Measurements from ENCODE around the gene TBCK. TPM values are rescaled to one million over a fixed set of nuclear protein-coding genes. Genes with fewer than 3 reads are reported as not detected.
A peak's percentile ranks its signal among the peaks of the same experiment; 100 is the strongest.

Gene TBCK
- total and polyA plus RNA-seq, 7 experiments from 2014 or later: 29.5 to 70.7 (median 54.8) TPM

DNA sequence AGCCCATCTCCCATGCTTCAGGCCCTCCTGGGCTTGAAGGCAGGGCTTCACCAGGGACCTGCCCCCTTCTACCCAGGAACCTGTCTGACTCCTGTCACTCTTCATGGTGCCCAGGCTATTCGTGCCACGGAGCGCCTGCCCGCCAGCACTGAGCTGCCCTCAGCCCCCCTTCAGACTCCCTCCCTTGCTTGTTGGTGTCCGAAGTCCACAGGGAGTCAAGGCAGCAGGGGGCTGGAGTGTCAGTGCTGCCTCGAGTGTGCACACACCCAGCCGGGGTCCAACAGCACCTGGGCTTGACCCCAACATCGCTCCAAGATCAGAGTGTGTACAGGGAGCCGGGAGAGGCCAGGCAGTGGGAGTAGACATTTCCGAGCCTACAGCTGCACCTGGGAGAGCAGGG, 59.8 kb downstream of the TBCK start:
- Mint-ChIP-seq H3K27me3 (no peaks in the 10 kb centered on the region), H3K36me3 (peaks cover 0 to 20% (median 6%) of the 10 kb centered on the region in 5 donors), H3K9me3 (no peaks in the 10 kb centered on the region), H3K4me1 (peaks cover 0 to 2% (median 0%) of the 10 kb centered on the region in 7 donors), H3K4me3 (no peak overlapping the region), H3K27ac (no peak overlapping the region)
- ChIA-PET CTCF (no interaction called here), POLR2A (no interaction called here)
- intact Hi-C loops (cut with micrococcal nuclease): no loop called here
- H3K4me3 ChIP-seq (ENCODE audit: low read length): no peak overlapping the region
- no peaks in the 10 kb centered on the region for H3K4me1 ChIP-seq (ENCODE audit: control insufficient read depth in 2 of 2, insufficient read depth in 2 of 2, low read length in 2 of 2)
- H3K36me3 ChIP-seq (ENCODE audit: control insufficient read depth in 2 of 3, insufficient read depth in 3 of 3, low read length in 3 of 3): peaks cover 0 to 18% (median 0%) of the 10 kb centered on the region in 3 experiments
- ATAC-seq (no peak), DNase-seq (no peak)
- H3K27me3 ChIP-seq (ENCODE audit: control insufficient read depth in 2 of 2, insufficient read depth in 2 of 2, low read length in 2 of 2): no peaks in the 10 kb centered on the region
- no peak overlapping the region for H3K27ac ChIP-seq (ENCODE audit: low read depth, low read length)
- no peaks in the 10 kb centered on the region for H3K9me3 ChIP-seq (ENCODE audit: control insufficient read depth in 2 of 3, low read length in 3 of 3)

DNA sequence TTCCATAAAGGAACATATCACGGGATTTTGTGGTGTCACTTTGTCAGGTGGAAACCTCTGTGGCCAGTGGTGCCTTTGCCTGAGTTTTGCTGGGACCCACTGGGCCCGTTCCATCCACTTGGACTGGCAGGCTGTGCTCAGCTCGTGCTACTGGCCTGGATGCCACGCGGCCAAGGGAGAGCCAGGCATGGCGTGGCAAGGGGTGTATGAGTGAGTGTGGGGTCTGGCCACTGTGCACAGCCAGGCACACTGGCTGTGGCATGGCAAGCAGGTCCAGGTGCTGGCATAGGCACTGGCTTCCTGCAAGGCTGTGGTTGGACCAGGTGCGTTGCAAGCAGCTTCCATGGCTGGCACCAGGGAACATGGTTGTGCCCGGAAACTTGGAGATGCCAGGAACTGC, 60.8 kb downstream of the TBCK start:
- intact Hi-C loops (cut with micrococcal nuclease): no loop called here
- no peaks in the 10 kb centered on the region for H3K9me3 Mint-ChIP-seq
- H3K4me1 ChIP-seq (ENCODE audit: control insufficient read depth in 2 of 2, insufficient read depth in 2 of 2, low read length in 2 of 2): no peaks in the 10 kb centered on the region
- no peaks in the 10 kb centered on the region for H3K9me3 ChIP-seq (ENCODE audit: control insufficient read depth in 2 of 3, low read length in 3 of 3)
- no peak overlapping the region for H3K27ac ChIP-seq (ENCODE audit: low read depth, low read length)
- no peaks in the 10 kb centered on the region for H3K27me3 Mint-ChIP-seq
- H3K27me3 ChIP-seq (ENCODE audit: control insufficient read depth in 2 of 2, insufficient read depth in 2 of 2, low read length in 2 of 2): no peaks in the 10 kb centered on the region
- peaks cover 0 to 18% (median 0%) of the 10 kb centered on the region in 3 experiments for H3K36me3 ChIP-seq (ENCODE audit: control insufficient read depth in 2 of 3, insufficient read depth in 3 of 3, low read length in 3 of 3)
- peaks cover 0 to 2% (median 0%) of the 10 kb centered on the region in 7 donors for H3K4me1 Mint-ChIP-seq
- no peak for ATAC-seq
- ChIA-PET POLR2A (no interaction called here), CTCF (no interaction called here)
- H3K36me3 Mint-ChIP-seq: peaks cover 2 to 25% (median 10%) of the 10 kb centered on the region in 5 donors
- H3K4me3 Mint-ChIP-seq: no peak overlapping the region
- DNase-seq: no peak
- no peak overlapping the region for H3K27ac Mint-ChIP-seq
- H3K4me3 ChIP-seq (ENCODE audit: low read length): no peak overlapping the region

DNA sequence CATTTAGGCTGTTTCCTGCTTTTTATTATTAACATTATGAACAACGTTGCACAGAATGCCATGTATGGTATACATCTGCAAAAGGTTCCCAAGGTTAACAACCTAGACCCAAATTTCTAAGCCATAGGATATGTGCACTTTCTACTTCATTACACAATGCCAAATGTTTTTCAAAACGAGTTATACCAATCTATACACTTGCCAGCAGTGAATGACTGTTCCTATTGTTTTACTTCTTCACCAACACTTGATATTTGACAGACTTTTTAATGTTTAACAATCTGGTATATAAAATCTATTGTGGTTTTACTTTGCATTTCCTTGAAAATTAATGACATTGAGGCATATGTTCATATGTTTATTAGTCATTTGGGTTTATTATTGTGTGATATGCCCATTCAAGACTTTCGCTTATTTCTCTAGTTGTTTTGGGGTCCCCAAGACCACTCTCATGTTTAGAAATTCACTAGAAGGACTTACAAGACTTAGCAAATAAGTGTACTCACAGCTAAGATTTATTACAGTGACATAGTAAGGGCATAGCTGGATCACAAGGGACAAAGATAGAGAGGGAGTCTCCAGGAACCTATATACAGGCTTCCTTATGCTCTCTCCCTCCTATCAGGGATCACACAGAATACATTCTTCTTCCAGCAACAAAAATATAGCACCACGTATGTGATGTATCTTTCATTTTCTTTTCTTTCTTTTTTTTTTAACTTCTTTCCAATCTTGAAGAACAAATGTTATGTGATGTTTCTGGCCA, 62.5 kb downstream of the TBCK start:
- Mint-ChIP-seq H3K4me3 (no peak overlapping the region), H3K27me3 (no peaks in the 10 kb centered on the region), H3K4me1 (peaks cover 0 to 2% (median 0%) of the 10 kb centered on the region in 7 donors), H3K9me3 (no peaks in the 10 kb centered on the region), H3K36me3 (peaks cover 2 to 33% (median 18%) of the 10 kb centered on the region in 5 donors), H3K27ac (peak overlapping the region in 1 of 9 donors; percentile 74)
- POLR2A ChIA-PET: no interaction called here
- Histone ChIP-seq H3K9me3 (ENCODE audit: control insufficient read depth in 2 of 3, low read length in 3 of 3) (no peaks in the 10 kb centered on the region), H3K27ac (ENCODE audit: low read depth, low read length) (no peak overlapping the region), H3K4me3 (ENCODE audit: low read length) (no peak overlapping the region), H3K36me3 (ENCODE audit: control insufficient read depth in 2 of 3, insufficient read depth in 3 of 3, low read length in 3 of 3) (peaks cover 0 to 26% (median 0%) of the 10 kb centered on the region in 3 experiments), H3K27me3 (ENCODE audit: control insufficient read depth in 2 of 2, insufficient read depth in 2 of 2, low read length in 2 of 2) (no peaks in the 10 kb centered on the region), H3K4me1 (ENCODE audit: control insufficient read depth in 2 of 2, insufficient read depth in 2 of 2, low read length in 2 of 2) (no peaks in the 10 kb centered on the region)
- intact Hi-C loops (cut with micrococcal nuclease): no loop called here
- CTCF ChIA-PET: no interaction called here
- DNase-seq (no peak), ATAC-seq (no peak)

DNA sequence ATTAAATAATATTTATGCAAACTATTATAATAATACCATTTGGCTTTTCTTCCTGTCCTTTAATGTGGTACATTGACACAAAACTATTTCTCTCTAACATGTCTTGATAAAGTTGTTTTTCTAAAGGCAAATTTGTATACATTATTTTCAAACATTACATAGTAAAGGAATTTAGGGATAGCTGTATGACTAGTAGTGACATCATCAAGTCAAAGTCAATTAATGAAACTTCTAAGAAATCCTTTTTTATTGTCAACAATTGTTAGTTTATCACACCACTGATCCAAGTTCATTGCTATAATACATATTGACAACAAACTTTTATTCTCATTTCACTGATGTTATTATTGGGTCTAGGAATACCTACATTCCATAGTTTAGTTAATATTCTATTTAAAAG, 68.4 kb downstream of the TBCK start:
- Mint-ChIP-seq H3K27ac (no peak overlapping the region), H3K4me3 (no peak overlapping the region), H3K9me3 (no peaks in the 10 kb centered on the region), H3K27me3 (no peaks in the 10 kb centered on the region), H3K36me3 (peaks cover 3 to 50% (median 31%) of the 10 kb centered on the region in 5 donors), H3K4me1 (peaks cover 0 to 2% (median 0%) of the 10 kb centered on the region in 7 donors)
- Histone ChIP-seq H3K4me3 (ENCODE audit: low read length) (no peak overlapping the region), H3K9me3 (ENCODE audit: control insufficient read depth in 2 of 3, low read length in 3 of 3) (no peaks in the 10 kb centered on the region), H3K36me3 (ENCODE audit: control insufficient read depth in 2 of 3, insufficient read depth in 3 of 3, low read length in 3 of 3) (peaks cover 0 to 35% (median 0%) of the 10 kb centered on the region in 3 experiments), H3K27ac (ENCODE audit: low read depth, low read length) (no peak overlapping the region), H3K27me3 (ENCODE audit: control insufficient read depth in 2 of 2, insufficient read depth in 2 of 2, low read length in 2 of 2) (no peaks in the 10 kb centered on the region), H3K4me1 (ENCODE audit: control insufficient read depth in 2 of 2, insufficient read depth in 2 of 2, low read length in 2 of 2) (no peaks in the 10 kb centered on the region)
- ChIA-PET POLR2A (no interaction called here), CTCF (no interaction called here)
- intact Hi-C loops (cut with micrococcal nuclease): no loop called here
- ATAC-seq: no peak
- DNase-seq: no peak

DNA sequence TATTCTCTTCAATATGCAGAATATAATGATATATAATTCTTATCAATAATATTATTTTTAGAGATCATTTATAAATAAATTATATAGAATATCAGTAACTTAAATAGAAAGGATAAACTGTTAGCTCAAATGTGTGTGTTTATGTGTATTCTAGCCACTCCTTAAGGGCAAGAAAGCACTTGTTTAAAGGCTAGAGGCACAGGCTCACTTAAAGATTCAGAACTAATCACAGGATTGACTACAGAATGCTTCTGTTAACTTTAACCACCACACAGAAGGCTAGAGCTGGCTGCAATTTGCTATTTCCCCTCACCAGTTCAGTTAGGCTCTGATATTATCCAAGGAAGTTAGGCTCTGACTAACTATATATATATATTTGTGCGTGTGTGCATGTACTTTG, 69.6 kb downstream of the TBCK start:
- Mint-ChIP-seq H3K36me3 (peaks cover 3 to 51% (median 36%) of the 10 kb centered on the region in 5 donors), H3K27ac (no peak overlapping the region), H3K4me1 (no peaks in the 10 kb centered on the region), H3K9me3 (no peaks in the 10 kb centered on the region), H3K4me3 (no peak overlapping the region), H3K27me3 (no peaks in the 10 kb centered on the region)
- intact Hi-C loops (cut with micrococcal nuclease): no loop called here
- Histone ChIP-seq H3K27ac (ENCODE audit: low read depth, low read length) (no peak overlapping the region), H3K9me3 (ENCODE audit: control insufficient read depth in 2 of 3, low read length in 3 of 3) (no peaks in the 10 kb centered on the region), H3K36me3 (ENCODE audit: control insufficient read depth in 2 of 3, insufficient read depth in 3 of 3, low read length in 3 of 3) (peaks cover 0 to 35% (median 0%) of the 10 kb centered on the region in 3 experiments), H3K27me3 (ENCODE audit: control insufficient read depth in 2 of 2, insufficient read depth in 2 of 2, low read length in 2 of 2) (no peaks in the 10 kb centered on the region), H3K4me1 (ENCODE audit: control insufficient read depth in 2 of 2, insufficient read depth in 2 of 2, low read length in 2 of 2) (no peaks in the 10 kb centered on the region), H3K4me3 (ENCODE audit: low read length) (no peak overlapping the region)
- ATAC-seq: no peak
- DNase-seq: no peak
- ChIA-PET POLR2A (no interaction called here), CTCF (interaction anchor here (0.7 kb wide), 1 partner anchor 518 kb away, joined by 3 read pairs; no protein-coding TSS in a partner anchor)

DNA sequence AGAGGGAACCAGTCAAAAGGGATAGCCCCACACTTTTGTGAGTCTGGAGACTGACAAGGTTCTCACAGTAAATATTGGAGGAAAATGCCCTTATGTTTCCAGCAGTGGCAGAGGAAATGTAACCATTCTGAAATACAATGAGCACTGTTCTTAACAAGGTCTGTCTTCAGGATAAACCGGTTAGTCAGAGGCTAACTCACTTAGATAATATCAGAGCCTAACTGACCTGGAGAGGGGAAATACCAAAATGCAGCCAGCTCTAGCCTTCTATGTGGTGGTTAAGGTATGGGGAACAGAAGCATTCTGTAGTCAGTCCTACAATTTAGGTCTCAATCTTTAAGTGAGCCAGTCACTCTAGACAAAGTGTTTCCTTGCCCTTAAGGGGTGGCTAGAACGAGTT, 70.8 kb downstream of the TBCK start:
- no peaks in the 10 kb centered on the region for H3K4me1 ChIP-seq (ENCODE audit: control insufficient read depth in 2 of 2, insufficient read depth in 2 of 2, low read length in 2 of 2)
- no peak overlapping the region for H3K4me3 ChIP-seq (ENCODE audit: low read length)
- DNase-seq: no peak
- Mint-ChIP-seq H3K4me3 (no peak overlapping the region), H3K27me3 (no peaks in the 10 kb centered on the region), H3K4me1 (no peaks in the 10 kb centered on the region), H3K27ac (no peak overlapping the region), H3K9me3 (no peaks in the 10 kb centered on the region), H3K36me3 (peaks cover 3 to 46% (median 36%) of the 10 kb centered on the region in 5 donors)
- no peaks in the 10 kb centered on the region for H3K9me3 ChIP-seq (ENCODE audit: control insufficient read depth in 2 of 3, low read length in 3 of 3)
- no peaks in the 10 kb centered on the region for H3K27me3 ChIP-seq (ENCODE audit: control insufficient read depth in 2 of 2, insufficient read depth in 2 of 2, low read length in 2 of 2)
- peaks cover 0 to 35% (median 0%) of the 10 kb centered on the region in 3 experiments for H3K36me3 ChIP-seq (ENCODE audit: control insufficient read depth in 2 of 3, insufficient read depth in 3 of 3, low read length in 3 of 3)
- H3K27ac ChIP-seq (ENCODE audit: low read depth, low read length): no peak overlapping the region
- intact Hi-C loops (cut with micrococcal nuclease): no loop called here
- CTCF ChIA-PET: no interaction called here
- POLR2A ChIA-PET: interaction anchor here (0.5 kb wide), 1 partner anchor 70 kb away, joined by 3 read pairs; no protein-coding TSS in a partner anchor
- ATAC-seq: no peak

DNA sequence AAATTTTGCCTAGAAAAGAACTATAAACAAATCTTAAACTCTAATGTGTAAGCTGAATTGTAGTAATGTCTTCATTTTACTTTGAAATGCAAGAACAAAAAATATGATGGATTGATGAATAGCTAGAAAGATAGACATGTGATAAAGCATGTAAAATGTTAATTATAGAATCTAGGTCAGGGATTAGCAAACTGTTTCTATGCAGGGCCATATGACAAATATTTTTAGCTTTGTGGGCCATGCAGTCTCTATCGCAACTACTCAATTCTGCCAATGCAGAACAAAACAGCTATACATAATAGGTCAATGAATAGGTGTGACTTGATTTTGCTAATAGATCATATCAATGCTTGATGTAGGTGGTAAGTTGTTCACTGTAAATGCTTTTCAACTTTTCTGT, 75.3 kb downstream of the TBCK start:
- H3K4me3 ChIP-seq (ENCODE audit: low read length): no peak overlapping the region
- Mint-ChIP-seq H3K36me3 (peaks cover 0 to 33% (median 23%) of the 10 kb centered on the region in 5 donors), H3K9me3 (no peaks in the 10 kb centered on the region), H3K27me3 (no peaks in the 10 kb centered on the region), H3K4me1 (no peaks in the 10 kb centered on the region), H3K4me3 (no peak overlapping the region), H3K27ac (no peak overlapping the region)
- CTCF ChIA-PET: no interaction called here
- no peak overlapping the region for H3K27ac ChIP-seq (ENCODE audit: low read depth, low read length)
- no peaks in the 10 kb centered on the region for H3K4me1 ChIP-seq (ENCODE audit: control insufficient read depth in 2 of 2, insufficient read depth in 2 of 2, low read length in 2 of 2)
- H3K27me3 ChIP-seq (ENCODE audit: control insufficient read depth in 2 of 2, insufficient read depth in 2 of 2, low read length in 2 of 2): no peaks in the 10 kb centered on the region
- DNase-seq (no peak), ATAC-seq (no peak)
- peaks cover 0 to 17% (median 0%) of the 10 kb centered on the region in 3 experiments for H3K36me3 ChIP-seq (ENCODE audit: control insufficient read depth in 2 of 3, insufficient read depth in 3 of 3, low read length in 3 of 3)
- intact Hi-C loops (cut with micrococcal nuclease): no loop called here
- H3K9me3 ChIP-seq (ENCODE audit: control insufficient read depth in 2 of 3, low read length in 3 of 3): no peaks in the 10 kb centered on the region
- POLR2A ChIA-PET: no interaction called here

All from naive thymus-derived CD4-positive, alpha-beta T cell (primary cell).